Dermis blood vessel endothelial cell (primary cell): ENCODE data around the gene CENPA. TPM values are rescaled to one million over a fixed set of nuclear protein-coding genes. Genes with fewer than 3 reads are reported as not detected.
"Not testable (repeated sequence)": the region's sequence is repeated elsewhere in the genome, so short reads cannot be mapped to it uniquely, and the experiment has no call there.

ENCODE experiments used
- DNase-seq: peaks from one replicate; pipeline ENCODE4 v3.0.0; 2010
- total RNA-seq: library from RNA; depleted of rRNA; stranded (reverse); fragments of >200 nt; gene quantifications from 2 replicates; pipeline ENCODE4 v1.2.3, GENCODE V29; 2014

Gene CENPA
- total RNA-seq = 5.1 and 14.3 TPM in 2 replicates

DNA sequence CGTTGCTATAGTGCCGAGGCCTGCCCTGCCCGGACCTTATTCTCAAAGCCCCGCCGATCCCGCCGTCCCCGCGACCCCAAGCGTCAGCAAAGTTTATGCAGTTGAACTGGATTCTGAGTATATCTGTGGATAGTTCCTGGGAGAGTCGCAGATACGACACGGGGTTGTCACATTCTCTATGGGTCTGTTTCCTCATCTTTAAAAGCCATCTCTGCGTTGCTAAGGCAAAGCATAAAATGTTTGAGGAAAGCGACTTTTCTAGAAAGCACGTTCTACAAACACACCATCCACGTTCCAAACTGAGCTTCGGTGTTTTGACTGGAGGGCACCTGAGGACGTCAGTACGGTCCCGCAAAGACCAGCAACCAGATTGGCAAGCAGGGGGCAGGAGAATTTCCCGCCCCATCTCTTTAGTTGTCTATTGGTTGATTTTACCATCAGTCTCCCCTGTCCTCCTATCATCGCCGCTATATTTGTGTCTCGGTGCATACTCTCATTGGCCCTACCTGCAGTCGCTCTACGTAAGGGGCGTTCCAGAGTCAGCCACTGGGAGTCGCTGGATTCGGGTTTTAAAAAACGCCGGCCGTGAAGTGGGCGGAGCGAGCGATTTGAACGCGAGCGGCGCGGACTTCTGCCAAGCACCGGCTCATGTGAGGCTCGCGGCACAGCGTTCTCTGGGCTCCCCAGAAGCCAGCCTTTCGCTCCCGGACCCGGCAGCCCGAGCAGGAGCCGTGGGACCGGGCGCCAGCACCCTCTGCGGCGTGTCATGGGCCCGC lies at the start of gene CENPA:
TSS of gene CENPA (plus strand) at position 626 of the 776 bp plus-strand sequence. CDS start at position 767, 141 bp downstream.
- DNase-seq = peak; percentile 100

DNA sequence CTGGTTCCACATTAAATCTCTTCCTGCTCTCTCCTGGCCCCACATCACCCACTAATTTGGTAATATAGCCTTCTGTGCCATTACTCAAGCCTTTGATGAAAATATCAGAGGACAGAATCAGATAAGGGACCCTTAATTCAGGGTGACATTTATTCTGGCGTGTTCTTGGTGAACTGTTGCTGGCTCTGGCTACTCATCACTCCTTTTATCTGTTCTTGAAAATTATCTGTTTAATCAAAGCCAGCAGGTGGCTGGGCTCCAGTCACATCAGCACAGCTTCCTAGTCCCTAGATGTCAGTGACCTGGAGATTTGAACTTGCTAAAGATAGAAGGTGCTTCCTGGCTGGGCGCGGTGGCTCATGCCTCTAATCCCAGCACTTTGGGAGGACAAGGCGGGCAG lies 48.6 kb upstream of the CENPA start:
- no peak for DNase-seq

DNA sequence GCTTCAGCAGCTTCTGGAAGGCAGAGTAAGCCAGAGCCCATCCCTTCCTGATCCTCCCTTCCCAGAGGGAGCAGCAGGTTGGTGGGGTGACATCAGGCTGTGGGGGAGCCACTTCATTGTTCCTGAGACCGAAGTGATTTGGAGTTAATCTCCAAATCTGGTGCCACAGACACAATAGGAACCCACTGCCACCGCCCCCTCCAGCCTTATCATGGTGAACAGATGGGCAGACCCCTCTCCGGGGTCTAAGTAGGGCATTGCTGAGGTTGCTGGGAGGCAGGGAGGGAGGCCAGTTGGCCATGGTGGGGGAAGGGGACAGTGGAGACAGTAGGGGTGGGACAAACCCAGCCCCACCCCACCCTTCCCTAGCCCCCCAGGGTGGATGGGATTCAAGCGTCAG lies 47.4 kb upstream of the CENPA start:
- no peak for DNase-seq

DNA sequence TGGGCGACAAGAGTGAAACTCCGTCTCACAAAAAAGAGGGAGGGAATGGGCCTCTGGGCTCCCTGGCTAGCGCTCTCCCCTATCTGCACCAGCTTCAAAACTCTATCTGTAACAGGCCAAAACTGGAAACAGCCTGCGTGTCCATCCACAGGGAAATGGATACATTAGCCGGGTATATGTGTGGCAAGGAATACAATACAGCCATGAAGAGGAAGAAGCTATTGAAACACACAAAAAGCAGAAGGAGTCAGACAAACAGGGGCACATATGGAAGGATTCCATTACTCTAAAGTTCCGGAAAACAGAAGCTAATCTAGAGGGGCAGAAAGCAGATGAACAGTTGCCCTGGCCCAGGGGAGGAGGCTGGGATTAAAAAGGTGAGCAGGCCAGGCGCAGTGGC lies 46.3 kb upstream of the CENPA start:
- DNase-seq = no peak

DNA sequence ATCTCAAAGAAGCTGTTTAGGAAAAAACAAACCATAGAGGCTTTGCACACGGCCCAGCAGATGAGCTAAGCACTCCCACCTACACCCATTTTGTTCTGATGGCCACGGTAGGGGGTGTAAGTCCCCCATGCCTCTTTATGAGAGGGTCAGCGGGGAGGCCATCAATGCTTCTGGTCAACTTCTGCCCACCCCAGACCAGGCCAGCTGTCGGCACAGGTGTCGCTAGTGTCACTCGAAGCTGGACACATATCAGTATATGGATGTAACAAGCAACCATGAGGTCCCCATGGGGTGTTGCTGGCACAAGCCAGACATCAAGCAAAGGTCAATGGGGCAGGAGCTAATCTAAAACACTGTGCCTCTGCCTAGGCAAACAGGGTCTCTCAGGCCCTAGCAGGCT lies 45.5 kb upstream of the CENPA start:
- no peak for DNase-seq

DNA sequence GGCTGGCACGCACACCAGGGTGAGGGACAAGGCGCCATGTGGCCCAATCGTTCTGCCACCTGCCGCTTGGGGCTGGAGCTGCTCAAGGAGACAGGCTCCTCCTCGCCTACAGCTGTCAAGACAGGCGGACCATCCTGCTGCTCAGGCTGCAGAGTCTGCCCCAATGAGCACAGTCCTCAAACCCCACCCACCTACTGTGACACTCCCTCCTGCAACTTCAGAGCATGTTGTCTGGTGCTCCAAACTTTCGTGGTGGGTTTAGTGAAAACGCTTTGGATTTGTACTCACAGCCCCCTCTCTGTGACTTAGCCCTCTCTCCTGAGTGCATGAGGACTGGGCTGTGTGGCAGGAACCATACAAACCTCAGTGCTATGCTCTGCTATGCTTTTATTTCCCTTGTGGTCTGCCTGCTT lies 45.0 kb upstream of the CENPA start:
- no peak for DNase-seq

DNA sequence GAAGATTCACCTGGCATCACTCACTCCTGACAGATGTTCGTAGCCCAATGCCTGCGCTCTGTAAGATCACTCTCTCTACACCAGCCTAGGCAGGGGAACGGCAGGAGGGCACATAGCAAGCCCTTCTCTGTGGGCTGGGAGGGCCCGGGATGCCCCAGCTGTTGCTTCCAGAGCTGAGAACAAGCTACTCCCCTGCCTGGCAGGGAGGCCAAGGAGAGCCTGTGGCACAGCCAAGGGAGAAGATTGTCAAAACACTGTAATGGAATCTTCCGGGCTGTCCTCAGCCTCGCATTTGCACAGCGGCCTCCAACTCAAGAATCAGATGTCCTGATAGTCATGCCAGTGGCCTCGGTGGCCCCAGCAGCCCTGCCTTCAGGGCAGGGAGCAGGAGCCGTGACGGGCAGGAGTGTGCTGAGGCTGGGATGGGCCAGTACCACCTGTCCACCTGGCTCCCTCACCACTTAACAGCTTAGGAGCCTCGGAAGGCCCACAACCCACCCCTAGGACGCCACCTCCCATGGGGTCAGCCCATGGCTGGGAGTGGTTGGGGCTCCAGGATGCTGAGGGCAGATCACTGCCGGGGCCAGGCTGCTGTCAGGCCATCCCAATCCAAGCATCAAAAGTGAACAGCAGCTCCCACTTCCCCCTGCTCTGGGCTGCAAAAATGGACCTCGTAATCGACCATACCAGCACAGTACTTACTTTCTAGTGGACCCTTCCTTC lies 43.6 kb upstream of the CENPA start:
- no peak for DNase-seq

DNA sequence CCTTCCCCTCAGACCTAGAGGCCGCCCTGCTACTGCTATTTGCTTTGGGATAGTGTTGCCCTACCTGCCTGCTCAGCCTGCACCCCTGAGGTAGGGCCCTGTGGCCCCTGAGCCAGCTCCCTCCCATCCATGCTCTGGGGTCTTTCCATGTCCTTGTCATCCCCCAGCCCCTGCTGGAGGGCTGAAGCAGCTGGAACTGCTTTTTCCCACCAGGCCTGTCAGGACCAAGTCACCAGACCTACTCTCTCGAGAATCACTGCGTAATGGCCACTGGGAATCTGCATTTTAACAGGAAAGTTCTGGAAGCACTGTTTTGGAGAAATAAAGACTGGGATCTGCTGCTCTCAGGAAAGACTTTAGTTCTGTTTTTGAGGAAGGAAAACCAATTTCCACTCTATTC lies 42.0 kb upstream of the CENPA start:
- DNase-seq = no peak

DNA sequence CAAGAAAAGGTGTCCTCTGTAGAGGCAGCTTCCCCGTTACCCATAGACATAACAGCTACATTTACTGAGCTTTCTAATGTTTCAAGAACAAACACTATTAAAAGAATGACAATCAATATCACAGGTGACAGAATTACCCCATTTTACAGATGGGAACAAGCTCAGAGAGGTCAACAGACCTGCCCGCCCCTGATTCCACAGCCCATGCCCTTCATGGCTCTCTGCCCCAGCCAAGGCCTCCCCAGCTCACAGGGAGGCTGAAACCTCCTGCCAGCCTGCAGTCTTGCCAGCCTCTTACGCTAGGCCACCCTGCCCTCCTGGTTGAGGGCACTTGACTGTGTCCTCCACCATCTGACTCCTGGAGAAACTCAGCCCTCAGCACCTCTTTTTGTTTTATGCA lies 40.9 kb upstream of the CENPA start:
- no peak for DNase-seq

DNA sequence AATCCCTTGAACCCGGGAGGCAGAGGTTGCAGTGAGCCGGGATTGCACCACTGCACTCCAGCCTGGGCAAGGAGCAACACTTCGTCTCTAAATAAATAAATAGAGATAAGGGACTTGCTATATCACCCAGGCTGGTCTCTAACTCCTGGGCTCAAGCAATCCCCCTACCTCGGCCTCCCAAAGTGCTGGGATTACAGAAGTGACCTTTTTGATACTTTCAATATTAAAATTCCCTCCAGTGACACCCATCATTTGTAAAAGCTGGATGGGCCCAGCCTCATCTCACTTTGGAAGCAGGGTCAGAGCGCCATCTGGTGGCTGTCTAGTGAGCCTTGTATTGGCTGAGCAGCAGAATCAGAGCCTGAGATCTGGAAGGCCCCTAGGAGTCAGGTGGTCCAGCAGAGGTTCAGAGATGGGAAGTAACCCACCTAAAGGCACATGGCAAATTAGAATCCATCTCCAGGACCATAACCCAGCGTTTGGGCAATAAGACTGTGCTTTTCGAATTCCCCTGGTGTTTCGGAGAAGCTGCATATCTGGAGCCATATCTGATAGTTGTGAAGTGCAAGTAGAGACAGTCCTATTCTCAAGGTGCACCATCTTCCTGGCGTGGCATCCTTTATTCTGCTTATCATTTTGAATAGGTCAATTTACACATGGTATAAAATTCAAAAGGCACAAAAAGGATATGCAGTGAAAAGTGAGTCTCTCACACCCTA lies 40.1 kb upstream of the CENPA start:
- peak; percentile 91 for DNase-seq

DNA sequence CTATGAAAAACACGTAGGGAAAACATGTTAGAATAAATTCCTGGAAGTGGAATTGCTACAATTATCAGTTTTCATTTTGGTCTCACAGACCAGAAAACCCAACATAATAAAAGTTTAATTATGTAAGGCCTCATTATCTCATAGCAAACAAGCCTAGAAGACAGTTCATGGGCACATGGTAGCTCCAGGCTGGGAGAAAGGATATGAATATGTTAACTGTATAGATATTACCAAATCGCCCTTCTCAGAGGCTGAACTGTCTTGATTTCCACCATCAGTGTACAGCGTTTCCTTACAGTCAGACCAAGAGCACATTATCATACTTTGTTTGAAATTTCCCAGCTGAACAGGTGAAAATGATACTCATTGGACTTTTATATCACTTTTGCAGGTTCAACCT lies 38.9 kb upstream of the CENPA start:
- no peak for DNase-seq

DNA sequence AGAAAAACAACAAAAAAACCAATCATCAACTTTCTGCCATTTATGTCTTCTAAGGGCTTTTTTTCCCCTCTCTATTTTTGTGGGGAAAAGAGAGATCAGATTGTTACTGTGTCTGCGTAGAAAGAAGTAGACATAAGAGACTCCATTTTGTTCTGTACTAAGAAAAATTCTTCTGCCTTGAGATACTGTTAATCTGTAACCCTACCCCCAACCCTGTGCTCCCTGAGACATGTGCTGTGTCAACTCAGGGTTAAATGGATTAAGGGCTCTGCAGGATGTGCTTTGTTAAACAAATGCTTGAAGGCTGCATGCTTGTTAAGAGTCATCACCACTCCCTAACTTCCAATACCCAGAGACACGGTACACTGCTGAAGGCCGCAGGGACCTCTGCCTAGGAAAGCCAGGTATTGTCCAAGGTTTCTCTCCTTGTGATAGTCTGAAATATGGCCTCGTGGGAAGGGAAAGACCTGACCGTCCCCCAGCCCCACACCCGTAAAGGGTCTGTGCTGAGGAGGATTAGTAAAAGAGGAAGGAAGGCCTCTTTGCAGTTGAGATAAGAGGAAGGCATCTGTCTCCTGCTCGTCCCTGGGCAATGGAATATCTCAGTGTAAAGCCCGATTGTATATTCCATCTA lies 36.0 kb upstream of the CENPA start:
- not testable (repeated sequence) for DNase-seq

DNA sequence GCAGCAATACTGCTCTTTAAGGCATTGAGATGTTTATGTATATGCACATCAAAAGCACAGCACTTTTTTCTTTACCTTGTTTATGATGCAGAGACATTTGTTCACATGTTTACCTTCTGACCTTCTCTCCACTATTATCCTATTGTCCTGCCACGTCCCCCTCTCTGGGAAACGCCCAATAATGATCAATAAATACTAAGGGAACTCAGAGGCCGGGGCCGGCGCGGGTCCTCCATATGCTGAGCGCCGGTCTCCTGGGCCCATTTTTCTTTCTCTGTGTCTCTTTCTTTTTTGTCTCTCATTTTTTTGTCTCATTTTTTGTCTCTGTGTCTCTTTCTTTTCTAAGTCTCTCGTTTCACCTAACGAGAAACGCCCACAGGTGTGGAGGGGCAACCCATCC lies 35.4 kb upstream of the CENPA start:
- not testable (repeated sequence) for DNase-seq

DNA sequence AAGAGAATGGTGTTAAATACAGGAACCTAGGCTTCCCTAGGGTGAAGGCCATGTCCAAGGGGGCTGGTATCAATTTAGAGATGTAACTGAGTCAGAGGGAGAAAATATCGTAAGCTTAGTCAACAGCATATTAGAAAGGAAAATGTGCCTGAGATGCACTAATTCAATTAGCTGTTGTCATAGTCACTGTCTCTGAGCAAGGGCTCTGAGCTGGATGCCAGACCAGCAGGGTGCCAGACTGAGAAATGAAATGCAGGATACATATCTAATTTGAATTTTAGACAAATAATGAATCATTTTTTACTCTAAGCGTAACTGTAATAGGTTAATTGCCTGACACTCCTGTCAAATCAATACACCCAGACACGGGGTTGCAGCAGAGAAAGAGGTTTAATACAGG lies 33.2 kb upstream of the CENPA start:
- no peak for DNase-seq

DNA sequence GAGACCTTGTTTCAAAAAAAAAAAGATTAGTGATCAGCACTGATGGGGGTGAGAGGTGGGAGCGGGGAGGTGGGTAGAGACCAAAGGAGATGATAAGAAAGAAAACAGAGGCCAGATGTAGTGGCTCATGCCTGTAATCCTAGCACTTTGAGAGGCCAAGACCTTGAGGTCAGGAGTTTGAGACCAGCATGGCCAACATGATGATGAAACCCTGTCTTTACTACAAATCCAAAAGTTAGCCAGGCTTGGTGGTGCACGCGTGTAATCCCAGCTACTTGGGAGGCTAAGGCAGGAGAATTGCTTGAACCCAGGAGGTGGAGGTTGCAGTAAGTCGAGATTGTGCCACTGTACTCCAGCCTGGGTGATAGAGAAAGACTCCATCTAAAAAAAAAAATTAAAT lies 31.3 kb upstream of the CENPA start:
- no peak for DNase-seq

DNA sequence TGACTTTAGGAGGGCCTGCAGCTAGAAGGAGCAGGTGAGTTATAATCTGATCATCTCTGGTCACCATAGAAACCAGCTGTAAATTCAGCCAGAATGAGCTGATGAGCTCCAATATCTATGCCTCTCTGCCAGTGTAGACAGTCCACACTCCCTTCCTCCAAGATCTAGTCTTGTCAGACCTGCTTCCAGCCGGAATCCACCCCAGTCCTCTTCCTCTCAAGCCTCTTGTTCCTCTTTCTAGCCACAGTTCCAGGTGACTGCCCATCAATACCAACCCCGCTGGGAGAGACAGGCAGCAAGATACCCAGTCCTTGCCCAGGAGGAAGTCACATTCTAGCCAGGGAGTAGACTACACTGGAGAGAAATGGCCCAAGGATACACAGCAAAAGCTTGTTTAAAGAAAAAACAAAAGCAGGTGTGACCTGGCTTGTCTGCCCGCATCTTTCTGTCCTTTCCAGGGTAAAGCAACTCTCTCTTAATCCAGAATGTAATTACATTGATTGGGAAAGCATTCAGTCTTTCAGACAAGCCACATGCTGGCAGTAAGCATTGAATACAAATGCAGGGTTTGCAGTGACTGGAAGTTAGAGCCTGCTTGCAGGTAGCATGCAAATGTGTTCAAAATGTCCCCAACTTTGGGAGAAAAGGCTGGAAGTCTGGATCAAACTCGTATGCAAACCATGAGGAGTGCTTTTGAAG lies 30.7 kb upstream of the CENPA start:
- DNase-seq = no peak

DNA sequence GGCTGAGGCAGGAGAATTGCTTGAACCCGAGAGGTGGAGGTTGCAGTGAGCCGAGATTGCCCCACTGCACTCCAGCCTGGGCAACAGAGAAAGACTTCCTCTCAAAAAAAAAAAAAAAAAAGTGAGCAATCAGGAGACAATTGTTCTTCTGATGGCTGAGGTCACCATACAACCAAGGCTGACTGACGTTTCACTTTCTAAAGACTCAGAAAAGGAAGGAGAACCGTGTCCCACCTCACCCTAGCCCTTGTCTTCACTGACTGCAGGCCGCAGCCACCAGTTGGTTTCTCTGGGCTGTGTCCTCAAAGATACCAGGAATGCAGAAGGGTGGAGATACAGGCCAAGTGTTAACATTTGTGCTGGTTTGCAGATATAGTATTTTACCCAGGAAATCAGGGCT lies 29.5 kb upstream of the CENPA start:
- DNase-seq = peak; percentile 68

DNA sequence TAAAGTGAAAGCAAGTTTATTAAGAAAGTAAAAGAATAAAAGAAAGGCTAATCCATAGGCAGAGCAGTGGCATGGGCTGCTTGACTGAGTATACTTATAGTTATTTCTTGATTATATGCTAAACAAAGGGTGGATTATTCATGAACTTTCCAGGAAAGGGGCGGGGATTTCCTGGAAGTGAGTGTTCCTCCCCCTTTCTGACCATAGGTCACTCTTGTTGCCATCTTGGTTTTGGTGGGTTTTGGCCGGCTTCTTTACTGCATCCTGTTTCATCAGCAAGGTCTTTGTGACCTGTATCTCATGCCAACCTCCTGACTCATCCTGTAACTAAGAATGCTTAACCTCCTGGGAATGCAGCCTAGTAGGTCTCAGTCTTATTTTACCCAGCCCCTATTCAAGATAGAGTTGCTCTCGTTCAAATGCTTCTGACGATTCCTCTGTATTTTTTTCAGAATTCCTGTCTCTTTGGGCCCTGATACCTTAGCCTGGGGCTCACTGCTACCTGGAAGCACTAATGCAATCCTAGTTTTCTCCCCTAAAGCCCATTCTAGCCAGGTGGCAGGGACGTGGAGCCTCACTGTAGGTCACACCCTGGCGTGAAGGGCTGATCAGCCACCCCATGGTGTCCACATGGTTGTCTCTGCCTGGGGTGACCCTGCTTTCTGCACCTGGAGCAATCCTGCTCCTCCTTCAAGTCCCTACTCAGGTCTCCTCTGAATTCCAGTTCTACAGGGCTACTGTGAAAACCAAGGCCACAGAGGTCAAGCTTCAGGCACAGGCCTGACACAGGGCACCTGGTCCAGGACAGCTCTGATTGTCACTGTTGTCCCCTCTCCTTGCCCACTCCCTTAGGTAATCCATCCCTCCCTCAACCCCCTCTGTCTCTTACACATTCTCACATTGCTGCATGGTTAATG lies 27.7 kb upstream of the CENPA start:
- peak; percentile 98 for DNase-seq

DNA sequence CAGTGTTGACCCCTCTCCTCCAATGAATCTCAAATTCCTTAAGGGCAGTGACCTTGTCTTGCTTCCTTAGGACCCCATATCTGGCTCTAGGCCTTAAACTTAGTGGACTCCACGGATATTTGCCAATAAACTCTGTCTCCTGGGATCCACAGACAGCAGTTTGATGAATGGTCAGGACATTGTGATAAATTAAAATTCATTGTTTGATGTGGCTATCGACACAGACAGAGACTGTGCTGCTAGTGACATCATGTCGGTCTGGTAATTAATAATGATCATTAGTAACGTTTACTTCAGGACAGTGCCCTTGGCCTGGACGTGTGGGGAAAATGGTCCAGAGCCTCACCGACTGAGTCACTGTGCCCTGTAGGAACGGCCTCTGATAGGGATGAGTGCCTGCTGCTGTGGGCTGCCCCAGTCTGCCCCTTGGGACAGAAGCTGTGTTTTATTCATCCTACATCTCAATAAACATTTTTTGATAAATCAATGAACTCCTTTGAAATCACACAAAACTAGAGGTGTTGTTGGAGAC lies 27.0 kb upstream of the CENPA start:
- DNase-seq = peak; percentile 9

DNA sequence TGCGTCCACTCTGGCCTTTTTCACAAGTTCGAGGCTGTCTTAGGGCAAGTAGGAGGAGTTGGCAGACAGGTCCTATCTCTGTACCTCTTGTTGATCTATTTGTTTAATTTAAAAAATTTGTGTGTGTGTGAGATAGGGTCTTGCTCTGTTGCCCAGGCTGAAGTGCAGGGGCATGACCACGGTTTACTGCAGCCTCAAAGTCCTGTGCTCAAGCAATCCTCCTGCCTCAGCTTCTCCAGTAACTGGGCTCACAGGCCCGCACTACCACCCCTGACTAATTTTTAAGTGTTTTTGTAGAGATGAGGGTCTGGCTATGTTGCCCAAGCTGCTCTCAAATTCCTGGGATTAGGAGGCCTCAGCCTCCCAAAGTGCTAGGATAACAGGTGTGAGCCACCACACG lies 26.0 kb upstream of the CENPA start:
- no peak for DNase-seq

DNA sequence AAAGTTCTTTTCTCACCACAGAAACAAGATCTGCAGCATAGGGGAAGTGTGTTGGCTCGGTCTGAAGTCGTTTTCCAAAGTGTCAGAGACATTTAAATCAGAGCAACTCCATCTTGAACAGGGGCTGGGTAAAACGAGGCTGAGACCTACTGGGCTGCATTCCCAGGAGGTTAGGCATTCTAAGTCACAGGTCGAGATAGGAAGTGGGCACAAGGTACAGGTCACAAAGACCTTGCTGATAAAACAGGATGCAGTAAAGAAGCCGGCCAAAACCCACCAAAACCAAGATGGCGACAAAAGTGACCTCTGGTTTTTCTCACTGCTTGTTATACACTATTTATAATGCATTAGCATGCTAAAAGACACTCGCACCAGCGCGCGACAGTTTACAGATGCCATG lies 24.9 kb upstream of the CENPA start:
- DNase-seq = not testable (repeated sequence)
